GM12878 (cell line): ENCODE measurements around the gene ABCF3. TPM values are rescaled to one million over a fixed set of nuclear protein-coding genes. Genes with fewer than 3 reads are reported as not detected.

Source experiments
- ATAC-seq: fragments of 200-7000 bp; cut with Tn5 transposase; 3 replicates; pipeline ENCODE4 v1.9.1; 2020; ENCODE audit warnings: mild to moderate bottlenecking, moderate library complexity
- BruUV-seq: library from RNA; stranded (reverse); fragments of 400-500 nt; replicated peaks from 2 replicates; lab custom pipeline; 2021; lab: Mats Ljungman, UMichigan
- CTCF ChIA-PET: fragments of 300-600 bp; sonication (Branson Sonifier 250); formaldehyde crosslinking; extraction: SDS; loops from one replicate; lab custom pipeline; 2021; ENCODE audit warnings: inconsistent platforms; lab: Yijun Ruan, JAX
- POLR2A ChIA-PET: fragments of 350-600 bp; formaldehyde crosslinking; extraction: SDS; loops from one replicate; lab custom pipeline; 2021; ENCODE audit warnings: inconsistent platforms; lab: Charles Lee
- RAD21 ChIA-PET: fragments of 300-600 bp; sonication (Branson Sonifier 250); formaldehyde crosslinking; loops from one replicate; lab custom pipeline; 2023; ENCODE audit warnings: antibody characterized with exemption; ENCODE audit not compliant: unreplicated experiment; lab: Charles Lee
- SMC1A ChIA-PET: fragments of 300-600 bp; sonication (Branson Sonifier 250); formaldehyde crosslinking; loops from one replicate; lab custom pipeline; 2023; ENCODE audit not compliant: unreplicated experiment, uncharacterized antibody; lab: Charles Lee
- DNase-seq: peaks from one replicate; pipeline ENCODE4 v3.0.0-alpha.2; 2011; ENCODE audit warnings: low read depth, low spot score
- FAIRE-seq: peaks from 3 replicates; lab custom pipeline; 2011; peaks lifted over from hg19 to GRCh38; lab: Jason Lieb, UNC
- H2AFZ ChIP-seq: 2 replicates; pipeline ENCODE4 v1.6.0; 2011; ENCODE audit warnings: low read depth, low read length, control low read depth; ENCODE audit not compliant: control insufficient read depth
- H3K27ac ChIP-seq: 2 replicates; pipeline ENCODE4 v1.5.1; 2011; ENCODE audit warnings: control low read depth; ENCODE audit not compliant: control insufficient read depth, insufficient read depth
- H3K27me3 ChIP-seq, 2 experiments: replicated peaks in 1 of 2; 2 replicates each; pipeline versions ENCODE4 v1.6.0 to v1.6.1; 2011; ENCODE audit warnings: low read length in 1 of 2; ENCODE audit not compliant: control insufficient read depth in 2 of 2, insufficient read depth in 2 of 2
- H3K36me3 ChIP-seq, 2 experiments: 2 replicates each; pipeline ENCODE4 v1.5.1; 2011; ENCODE audit warnings: low read length in 1 of 2; ENCODE audit not compliant: control insufficient read depth in 2 of 2, insufficient read depth in 2 of 2
- H3K4me1 ChIP-seq: 2 replicates; pipeline ENCODE4 v1.6.1; 2011; ENCODE audit warnings: mild to moderate bottlenecking, low read length, moderate library complexity, mixed read lengths; ENCODE audit not compliant: control insufficient read depth, insufficient read depth
- H3K4me2 ChIP-seq: 2 replicates; pipeline ENCODE4 v1.6.0; 2011; ENCODE audit warnings: control low read depth; ENCODE audit not compliant: control insufficient read depth, insufficient read depth
- H3K4me3 ChIP-seq: fragments of 200-600 bp; sonication (generic); 2 replicates; pipeline ENCODE4 v1.5.1; 2016
- H3K79me2 ChIP-seq: 2 replicates; pipeline ENCODE4 v1.6.0; 2011; ENCODE audit warnings: low read length; ENCODE audit not compliant: control insufficient read depth, insufficient read depth
- H3K9ac ChIP-seq: 2 replicates; pipeline ENCODE4 v1.8.0; 2011; ENCODE audit warnings: low read length, control low read depth, mixed read lengths; ENCODE audit not compliant: control insufficient read depth, insufficient read depth
- H3K9me3 ChIP-seq: replicated peaks from 3 replicates; pipeline ENCODE4 v1.5.1; 2011; ENCODE audit warnings: mild to moderate bottlenecking, low read length; ENCODE audit not compliant: control insufficient read depth, insufficient read depth
- H4K20me1 ChIP-seq: 2 replicates; pipeline ENCODE4 v1.6.0; 2011; ENCODE audit not compliant: control insufficient read depth, insufficient read depth
- BHLHE40 ChIP-seq, 2 experiments: fragments of 450-650 bp in 1 of 2; IDR thresholded peaks; 2 replicates each; pipeline ENCODE4 v1.6.1; 2011 to 2017; ENCODE audit warnings: low read depth in 2 of 2, borderline replicate concordance in 1 of 2, improper control_type of control experiment in 1 of 2, low read length in 1 of 2, mild to moderate bottlenecking in 1 of 2
- BMI1 ChIP-seq: fragments of 450-650 bp; IDR thresholded peaks from 2 replicates; pipeline ENCODE4 v1.6.1; 2016; ENCODE audit warnings: mild to moderate bottlenecking, moderate library complexity, borderline replicate concordance
- CBX5 ChIP-seq: sonication (generic); IDR thresholded peaks from 2 replicates; pipeline ENCODE4 v1.6.1; 2016; ENCODE audit warnings: low read depth, moderate library complexity, mild to moderate bottlenecking, inconsistent platforms
- CHD2 ChIP-seq: IDR thresholded peaks from 2 replicates; pipeline ENCODE4 v1.6.1; 2011; ENCODE audit warnings: low read depth, low read length, improper control_type of control experiment, borderline replicate concordance
- CUX1 ChIP-seq: IDR thresholded peaks from 2 replicates; pipeline ENCODE4 v1.6.1; 2012; ENCODE audit warnings: improper control_type of control experiment, low read depth, low read length; ENCODE audit not compliant: insufficient replicate concordance
- ETV6 ChIP-seq, 2 experiments: fragments of 450-650 bp in 1 of 2; IDR thresholded peaks in 1 of 2; conservative IDR thresholded peaks in 1 of 2; 2 replicates each; pipeline ENCODE4 v1.6.1; 2014; ENCODE audit warnings: antibody characterized with exemption in 1 of 2, borderline replicate concordance in 1 of 2, low read depth in 1 of 2, mild to moderate bottlenecking in 1 of 2, moderate library complexity in 1 of 2
- FOS ChIP-seq: IDR thresholded peaks from 3 replicates; pipeline ENCODE4 v1.6.1; 2011; ENCODE audit warnings: borderline replicate concordance; ENCODE audit not compliant: insufficient read length; ENCODE audit errors: extremely low read depth
- FOXM1 ChIP-seq: IDR thresholded peaks from 2 replicates; pipeline ENCODE4 v1.6.1; 2012; ENCODE audit warnings: low read depth, mild to moderate bottlenecking, inconsistent platforms, low read length, moderate library complexity
- NBN ChIP-seq: fragments of 450-650 bp; IDR thresholded peaks from 2 replicates; pipeline ENCODE4 v1.6.1; 2016
- PML ChIP-seq: IDR thresholded peaks from 2 replicates; pipeline ENCODE4 v1.6.1; 2012; ENCODE audit warnings: low read length, inconsistent platforms
- SMC3 ChIP-seq: IDR thresholded peaks from 2 replicates; pipeline ENCODE4 v1.6.1; 2011; ENCODE audit warnings: low read length, improper control_type of control experiment, borderline replicate concordance
- STAT1 ChIP-seq: fragments of 450-650 bp; conservative IDR thresholded peaks from 2 replicates; pipeline ENCODE4 v1.6.1; 2014; ENCODE audit warnings: antibody characterized with exemption, mild to moderate bottlenecking
- YBX1 ChIP-seq: fragments of 450-650 bp; IDR thresholded peaks from 2 replicates; pipeline ENCODE4 v1.6.1; 2016; ENCODE audit warnings: antibody characterized with exemption
- YY1 ChIP-seq: IDR thresholded peaks from 2 replicates; pipeline ENCODE4 v1.6.1; 2011; ENCODE audit warnings: low read depth, mild to moderate bottlenecking, low read length
- ZNF384 ChIP-seq: IDR thresholded peaks from 2 replicates; pipeline ENCODE4 v1.6.1; 2012; ENCODE audit warnings: low read depth, mild to moderate bottlenecking, low read length, improper control_type of control experiment, borderline replicate concordance
- WGBS: methylation state at CpG from one replicate; pipeline ENCODE4 v1.1.6; 2016; ENCODE audit warnings: low lambda C conversion rate; ENCODE audit not compliant: insufficient replicate concordance, insufficient coverage; ENCODE audit errors: missing lambda C conversion rate; 5-methylcytosine and 5-hydroxymethylcytosine counted together
- in situ Hi-C: fragments of 300-500 bp; cut with MboI; formaldehyde crosslinking; loops from 9 replicates; pipeline ENCODE4 v1.14.3; 2018; ENCODE audit warnings: mixed read lengths
- intact Hi-C: fragments of 100-400 bp; cut with micrococcal nuclease; formaldehyde crosslinking; loops from one replicate; pipeline ENCODE4 v1.14.2; 2022; ENCODE audit not compliant: unreplicated experiment
- polyA plus RNA-seq, 11 experiments: library from polyadenylated mRNA; depleted of rRNA in 4 of 11; unstranded in 6 of 11; stranded (reverse) in 5 of 11; fragments of >200 nt; fragmentation: Nextera tagmentation in 4 of 11; fragmentation: Illumina TruSeq in 1 of 11; extraction: Ambion mirVana in 4 of 11; extraction: Trizol in 1 of 11; gene quantifications; 1 replicate in 1 of 11; 2 replicates in 10 of 11; pipeline versions ENCODE4 v1.2.1 to v1.2.3, GENCODE V29; 2011 to 2016; ENCODE audit warnings: inconsistent platforms in 2 of 11, missing spikeins in 2 of 11, low read depth in 1 of 11
- total RNA-seq, 4 experiments: library from RNA; depleted of rRNA in 3 of 4; stranded (reverse); fragments of >200 nt in 3 of 4; fragmentation: Illumina TruSeq in 1 of 4; extraction: Trizol in 1 of 4; gene quantifications; 2 replicates each; pipeline versions ENCODE4 v1.2.1 to v1.2.3, GENCODE V29; 2013 to 2021

The ABCF3 gene
- total and polyA plus RNA-seq, 10 of the 15 experiments (the other 5 are each of a cell fraction or from before 2014, with no cell fraction given), result 6.1 to 71.3 (median 46.9) TPM

GRCh38 chr3:184169896-184170875, 15.8 kb upstream of the ABCF3 start:
- BruUV-seq, result no TSS peak
- POLR2A ChIA-PET, result no interaction called here
- no peak for DNase-seq

More at GRCh38 chr3:184169896-184170875, 15.8 kb upstream of the ABCF3 start:
- SMC1A ChIA-PET, result no interaction called here
- Histone ChIP-seq H3K4me1 (no peaks in the 10 kb centered on the region; the same call in 1 of the 2 replicates), H3K36me3 (peaks cover 3 to 15% of the 10 kb centered on the region in 2 experiments; a peak in 3 of 4 replicates), H3K4me2 (no peak overlapping the region), H3K79me2 (peaks cover 6% of the 10 kb centered on the region), H3K4me3 (no peak overlapping the region), H3K9ac (no peak overlapping the region), H2AFZ (no peak overlapping the region), H3K27me3 (no peaks in the 10 kb centered on the region), H3K9me3 (no peaks in the 10 kb centered on the region), H4K20me1 (no peaks in the 10 kb centered on the region), H3K27ac (no peak overlapping the region)
- WGBS, result 97% methylated on average over 46 of the region's 66 CpGs
- CTCF ChIA-PET, result no interaction called here
- in situ Hi-C loops (no loop called here), intact Hi-C loops (no loop called here)
- ATAC-seq (no peak), FAIRE-seq (no peak)
- no peak for TF ChIP-seq SMC3
- no peak for TF ChIP-seq FOXM1
- no peak for TF ChIP-seq YY1
- no peak for TF ChIP-seq BHLHE40 (IDR thresholded peaks at IDR 0.05; ENCODE audit: borderline replicate concordance in 1 of 2, low read depth in 2 of 2, low read length in 1 of 2)
- TF ChIP-seq CBX5, result no peak
- TF ChIP-seq ETV6 (conservative IDR thresholded peaks at IDR 0.05 in 1 of 2, IDR thresholded peaks at IDR 0.05 in 1 of 2; ENCODE audit: borderline replicate concordance in 1 of 2, low read depth in 1 of 2), result no peak
- TF ChIP-seq ZNF384, result no peak
- TF ChIP-seq YBX1, result no peak
- TF ChIP-seq FOS, result no peak
- no peak for TF ChIP-seq CUX1
- no peak for TF ChIP-seq NBN
- no peak for TF ChIP-seq BMI1
- TF ChIP-seq CHD2, result no peak
- no peak for TF ChIP-seq PML
- TF ChIP-seq STAT1, result no peak
- RAD21 ChIA-PET, result no interaction called here
